ENCODE results near the gene CBX5. TPM values are rescaled to one million over a fixed set of nuclear protein-coding genes. Genes with fewer than 3 reads are reported as not detected.
A peak's percentile ranks its signal among the peaks of the same experiment; 100 is the strongest.
"Not testable (repeated sequence)": the region's sequence is repeated elsewhere in the genome, so short reads cannot be mapped to it uniquely, and the experiment has no call there.

Gene CBX5
- total RNA-seq, 1 experiment from 2014 or later: 173 TPM

- H3K4me3 Mint-ChIP-seq (ENCODE audit: low read depth, unreplicated experiment): no peak overlapping the region
- H3K27me3 Mint-ChIP-seq (ENCODE audit: unreplicated experiment): no peaks in the 10 kb centered on the region
- peak overlapping the region; percentile 1 for H3K27ac Mint-ChIP-seq (ENCODE audit: unreplicated experiment)
- H3K4me1 Mint-ChIP-seq (ENCODE audit: low read depth, unreplicated experiment): peaks cover 11% of the 10 kb centered on the region
- CTCF ChIA-PET: interaction anchor here (0.6 kb wide), 1 partner anchor 198 kb away, joined by 3 read pairs; no protein-coding TSS in a partner anchor
- TF ChIP-seq CTCF (IDR thresholded peaks at IDR 0.05; ENCODE audit: unreplicated experiment): no peak
- no peaks in the 10 kb centered on the region for H3K9me3 Mint-ChIP-seq (ENCODE audit: low read depth, unreplicated experiment)
- no peaks in the 10 kb centered on the region for H3K36me3 Mint-ChIP-seq (ENCODE audit: insufficient read depth, unreplicated experiment)
- intact Hi-C loops (cut with micrococcal nuclease; ENCODE audit: unreplicated experiment): no loop called here
- no peak for DNase-seq
- no TSS peak for BruUV-seq (replicated peaks)
These were observed 50.2 kb downstream of the CBX5 start for GRCh38 chr12:54229624-54230212.

- H3K4me1 Mint-ChIP-seq (ENCODE audit: low read depth, unreplicated experiment): peaks cover 11% of the 10 kb centered on the region
These were observed 51.5 kb downstream of the CBX5 start for GRCh38 chr12:54228471-54228870.

GRCh38 chr12:54227927-54228326 is 52.0 kb downstream of the CBX5 start:
- peaks cover 11% of the 10 kb centered on the region for H3K4me1 Mint-ChIP-seq (ENCODE audit: low read depth, unreplicated experiment)
- H3K36me3 Mint-ChIP-seq (ENCODE audit: insufficient read depth, unreplicated experiment); DNase-seq; H3K9me3 Mint-ChIP-seq (ENCODE audit: low read depth, unreplicated experiment); intact Hi-C loops (cut with micrococcal nuclease; ENCODE audit: unreplicated experiment); H3K27ac Mint-ChIP-seq (ENCODE audit: unreplicated experiment); H3K27me3 Mint-ChIP-seq (ENCODE audit: unreplicated experiment); BruUV-seq (replicated peaks); H3K4me3 Mint-ChIP-seq (ENCODE audit: low read depth, unreplicated experiment): not testable (repeated sequence)
- CTCF ChIA-PET: interaction anchor here (0.6 to 1.1 kb wide), 2 partner anchors 27 to 131 kb away, joined by 3 to 5 read pairs; no protein-coding TSS in a partner anchor

More at GRCh38 chr12:54228471-54228870, 51.5 kb downstream of the CBX5 start:
- Mint-ChIP-seq H3K9me3 (ENCODE audit: low read depth, unreplicated experiment) (no peaks in the 10 kb centered on the region), H3K36me3 (ENCODE audit: insufficient read depth, unreplicated experiment) (no peaks in the 10 kb centered on the region), H3K4me3 (ENCODE audit: low read depth, unreplicated experiment) (no peak overlapping the region), H3K27ac (ENCODE audit: unreplicated experiment) (no peak overlapping the region), H3K27me3 (ENCODE audit: unreplicated experiment) (no peaks in the 10 kb centered on the region)
- DNase-seq: no peak
- intact Hi-C loops (cut with micrococcal nuclease; ENCODE audit: unreplicated experiment): no loop called here
- CTCF ChIA-PET: interaction anchor here (1.1 kb wide), 1 partner anchor 130 kb away, joined by 3 read pairs; no protein-coding TSS in a partner anchor
- no TSS peak for BruUV-seq (replicated peaks)
- TF ChIP-seq CTCF (IDR thresholded peaks at IDR 0.05; ENCODE audit: unreplicated experiment): no peak

GRCh38 chr12:54227376-54227775 is 52.5 kb downstream of the CBX5 start:
- BruUV-seq (replicated peaks): no TSS peak
- no peaks in the 10 kb centered on the region for H3K36me3 Mint-ChIP-seq (ENCODE audit: insufficient read depth, unreplicated experiment)
- CTCF ChIA-PET: interaction anchor here (0.6 kb wide), 1 partner anchor 28 kb away, joined by 5 read pairs; no protein-coding TSS in a partner anchor

More at GRCh38 chr12:54227376-54227775, 52.5 kb downstream of the CBX5 start:
- DNase-seq: no peak
- H3K27me3 Mint-ChIP-seq (ENCODE audit: unreplicated experiment): no peaks in the 10 kb centered on the region
- TF ChIP-seq CTCF (IDR thresholded peaks at IDR 0.05; ENCODE audit: unreplicated experiment): no peak
- intact Hi-C loops (cut with micrococcal nuclease; ENCODE audit: unreplicated experiment): no loop called here
- no peak overlapping the region for H3K4me3 Mint-ChIP-seq (ENCODE audit: low read depth, unreplicated experiment)
- H3K9me3 Mint-ChIP-seq (ENCODE audit: low read depth, unreplicated experiment): no peaks in the 10 kb centered on the region
- no peak overlapping the region for H3K27ac Mint-ChIP-seq (ENCODE audit: unreplicated experiment)
- peaks cover 11% of the 10 kb centered on the region for H3K4me1 Mint-ChIP-seq (ENCODE audit: low read depth, unreplicated experiment)
